ENCODE measurements around the gene RIN3.

- no peak for TF ChIP-seq CTCF (IDR thresholded peaks at IDR 0.05)
- no peak for TF ChIP-seq POLR2A (IDR thresholded peaks at IDR 0.05)
Measured at GRCh38 chr14:92617581-92617980, 104.0 kb downstream of the RIN3 start.
